HG03108 (cell line): Measurements from ENCODE around the gene PADI2.
"Not testable (repeated sequence)": the region's sequence is repeated elsewhere in the genome, so short reads cannot be mapped to it uniquely, and the experiment has no call there.

Source experiments
- ATAC-seq: cut with Tn5 transposase; IDR thresholded peaks from one replicate; pipeline ENCODE4 v1.9.1; 2021; ENCODE audit warnings: moderate library complexity; ENCODE audit not compliant: unreplicated experiment

Gene PADI2

DNA sequence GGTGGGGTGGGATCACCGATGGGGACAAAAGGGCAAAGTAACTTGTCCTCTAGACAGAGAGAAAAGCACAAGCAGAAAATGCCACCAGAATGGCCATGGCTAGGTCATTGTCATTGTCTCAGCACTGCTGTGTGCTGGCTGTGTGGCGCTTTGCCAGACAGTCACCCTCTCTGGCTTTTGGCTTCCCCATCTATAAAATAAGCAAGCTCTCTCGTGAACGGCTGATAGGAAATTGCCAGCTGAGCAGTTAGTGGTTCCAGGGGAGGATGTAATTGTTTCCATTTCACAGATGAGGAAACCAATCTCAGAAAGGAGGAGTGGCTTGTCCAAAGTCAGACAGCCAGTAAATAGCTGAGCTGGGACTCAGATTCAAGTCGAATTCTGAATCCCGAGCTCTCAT lies 32.5 kb downstream of the PADI2 start:
- ATAC-seq = no peak

DNA sequence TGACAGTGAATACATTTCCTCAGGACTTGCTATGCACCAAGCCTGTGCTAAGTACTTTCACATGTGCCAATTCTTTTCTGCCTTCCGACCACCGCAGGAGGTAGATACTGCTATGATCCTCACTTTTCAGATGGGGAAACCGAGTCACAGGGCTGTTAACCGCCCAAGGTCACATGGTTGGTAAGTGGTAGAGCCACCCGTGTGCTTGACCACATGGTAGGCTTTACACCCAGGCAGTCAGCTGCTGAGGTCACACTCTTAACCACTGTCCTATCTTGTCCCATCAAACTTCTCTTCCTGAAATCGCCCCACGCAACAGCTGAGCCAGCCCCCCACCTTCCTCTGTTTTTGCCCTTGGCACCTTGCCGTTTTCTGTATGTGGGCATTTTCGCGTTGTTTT lies 34.5 kb downstream of the PADI2 start:
- ATAC-seq = no peak

DNA sequence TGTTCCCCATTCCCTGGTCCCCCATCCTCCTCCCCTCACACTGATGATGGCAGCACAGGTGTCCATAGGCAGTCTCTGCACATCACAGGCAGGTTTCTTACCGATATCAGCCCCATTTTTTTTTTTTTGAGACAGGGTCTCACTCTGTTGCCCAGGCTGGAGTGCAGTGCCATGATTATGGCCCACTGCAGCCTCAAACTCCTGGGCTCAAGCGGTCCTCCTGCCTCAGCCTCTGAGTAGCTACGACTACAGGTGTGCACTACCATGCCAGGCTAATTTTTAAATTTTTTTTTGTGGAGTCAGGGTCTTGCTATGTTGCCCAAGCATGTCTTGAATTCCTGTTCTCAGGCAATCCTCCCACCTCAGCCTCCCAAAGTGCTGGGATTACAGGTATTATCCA lies 36.5 kb downstream of the PADI2 start:
- no peak for ATAC-seq

GRCh38 chr1:17081439-17081838 lies 37.8 kb downstream of the PADI2 start:
- ATAC-seq = no peak

DNA sequence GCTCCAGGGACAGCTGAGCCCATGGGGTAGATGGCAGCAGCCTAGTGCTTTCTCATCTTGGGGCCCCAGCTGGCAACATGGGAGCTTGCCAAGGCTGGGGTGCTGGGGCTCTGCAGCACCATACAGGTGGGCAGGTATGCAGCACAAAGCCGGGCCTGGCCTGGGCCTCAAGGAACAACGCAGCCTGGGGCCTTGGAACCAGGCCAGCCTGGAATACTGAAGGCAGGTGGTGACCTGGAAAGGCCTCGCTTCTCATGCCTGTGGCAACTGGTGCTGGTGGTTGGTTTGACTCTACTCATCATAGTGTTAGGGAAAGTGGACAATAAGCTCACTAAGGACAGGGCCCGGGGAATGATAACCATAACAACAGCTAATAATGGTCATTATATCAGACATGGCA lies 38.4 kb downstream of the PADI2 start:
- ATAC-seq = no peak

- ATAC-seq = no peak
These were observed 39.0 kb downstream of the PADI2 start for GRCh38 chr1:17080085-17080759.

DNA sequence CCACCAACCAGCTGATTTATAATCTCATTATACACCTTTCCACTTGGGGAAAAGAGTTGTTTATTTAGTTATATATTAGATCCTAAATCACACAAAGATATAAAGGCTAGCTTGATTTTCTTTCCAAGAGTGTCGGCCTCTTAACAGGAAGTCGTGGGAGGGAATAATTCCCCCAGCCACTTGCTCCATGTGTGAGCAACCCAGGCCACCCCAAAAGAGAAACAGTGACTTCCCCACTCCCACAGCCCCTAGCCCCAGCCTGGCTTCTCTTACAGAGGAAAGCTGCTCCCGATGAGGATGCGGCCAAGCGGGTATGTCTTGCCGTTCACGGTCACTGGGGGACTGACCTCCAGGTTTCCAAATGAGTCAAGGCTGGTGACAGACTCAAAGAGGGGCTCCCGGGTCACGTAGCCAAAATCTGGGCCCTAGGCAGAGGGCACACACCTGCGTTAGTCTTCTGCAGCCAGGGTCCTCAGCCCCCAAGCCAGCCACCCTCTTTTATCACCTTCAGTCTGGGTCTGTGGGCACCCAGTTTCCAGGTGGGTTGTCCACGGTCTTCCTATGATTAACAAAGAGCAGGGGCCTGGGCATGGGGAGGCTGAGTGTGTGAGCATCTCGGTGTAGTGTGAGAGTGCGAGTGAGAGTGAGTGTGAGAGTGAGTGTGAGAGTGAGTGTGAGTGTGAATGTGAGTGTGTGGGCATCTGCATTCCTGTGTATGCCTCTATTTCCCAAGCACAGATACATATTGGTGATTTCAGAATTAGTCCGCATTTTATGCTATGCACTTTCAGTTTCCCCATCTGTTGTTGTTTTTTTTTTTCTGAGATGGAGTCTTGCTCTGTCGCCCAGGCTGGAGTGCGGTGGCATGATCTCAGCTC lies 40.0 kb downstream of the PADI2 start:
- ATAC-seq = no peak

GRCh38 chr1:17075470-17076255 lies 43.6 kb downstream of the PADI2 start:
- no peak for ATAC-seq

- no peak for ATAC-seq
These were observed 47.5 kb downstream of the PADI2 start for GRCh38 chr1:17071794-17072193.

- no peak for ATAC-seq
These were observed 49.1 kb downstream of the PADI2 start for GRCh38 chr1:17070163-17070525.

DNA sequence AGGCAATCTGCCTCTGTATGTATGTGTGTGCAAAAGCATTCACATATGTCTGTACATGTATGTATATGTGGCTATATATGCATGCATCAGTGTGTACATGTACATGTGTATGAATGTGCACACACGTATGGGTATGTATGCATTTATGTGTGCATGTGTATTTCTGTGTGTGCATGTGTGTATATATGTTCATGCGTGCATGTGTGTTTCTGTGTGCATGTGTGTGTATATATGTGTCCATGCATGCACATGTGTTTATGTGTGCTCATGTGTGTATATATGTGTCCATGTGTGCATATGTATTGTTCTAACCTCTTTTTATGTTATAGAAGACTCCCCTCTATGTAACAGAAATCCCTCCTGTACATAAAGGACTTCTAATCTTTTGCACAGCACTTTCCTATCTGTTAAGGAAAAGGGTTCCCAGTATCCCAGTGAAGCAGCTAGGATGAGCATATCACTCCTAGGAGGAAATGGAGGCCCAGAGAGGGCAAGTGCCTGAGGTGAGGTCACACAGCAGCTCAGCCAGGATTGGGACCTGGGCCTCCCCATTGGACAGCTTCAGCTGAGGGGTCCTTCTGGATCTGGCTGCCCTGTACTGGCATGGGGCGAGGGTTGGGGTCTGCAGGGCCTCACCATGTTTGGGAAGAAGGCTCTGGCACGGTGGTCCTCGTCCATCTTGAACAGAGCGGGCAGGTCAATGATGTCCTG lies 49.6 kb downstream of the PADI2 start:
- no peak for ATAC-seq

DNA sequence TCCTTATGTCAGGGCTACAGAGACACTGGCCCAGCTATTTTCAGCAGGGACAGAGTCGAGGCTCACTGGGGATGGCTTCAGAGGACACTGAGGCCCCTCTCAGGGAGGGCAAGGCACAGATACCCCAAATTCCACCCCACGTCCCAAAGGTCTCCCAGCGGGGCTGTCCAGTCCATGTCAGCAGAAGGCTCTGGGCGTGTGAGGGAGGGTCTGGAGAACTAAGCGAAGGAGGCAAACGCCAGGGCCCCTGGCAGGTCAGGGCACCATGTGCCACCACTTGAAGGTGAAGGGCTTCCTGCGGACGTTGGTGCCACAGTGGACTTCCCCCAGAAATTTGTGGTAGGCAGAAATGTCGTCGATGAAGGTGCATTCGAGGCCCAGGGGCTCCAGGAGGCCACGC lies 50.5 kb downstream of the PADI2 start:
- ATAC-seq = no peak

GRCh38 chr1:17067465-17068240 lies 51.6 kb downstream of the PADI2 start:
- no peak for ATAC-seq

DNA sequence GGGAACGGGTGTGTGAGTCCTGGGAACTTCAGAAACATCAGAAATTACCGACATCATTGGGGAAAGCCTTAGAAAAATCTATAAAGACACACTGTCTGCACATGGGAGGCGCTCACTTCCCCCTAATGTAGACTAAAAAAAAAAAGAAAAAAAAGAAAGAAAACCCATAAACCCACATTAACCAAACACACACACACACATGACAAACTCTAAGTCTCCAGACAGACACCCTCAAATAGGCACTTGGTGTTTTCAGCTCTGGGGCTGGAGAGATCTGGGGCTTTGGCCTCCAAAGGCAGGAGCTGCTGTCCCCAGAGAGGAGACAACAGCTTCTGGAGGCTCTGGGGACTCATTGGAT lies 52.2 kb downstream of the PADI2 start:
- ATAC-seq = no peak

- ATAC-seq = no peak
These were observed 52.7 kb downstream of the PADI2 start for GRCh38 chr1:17066361-17067068.

DNA sequence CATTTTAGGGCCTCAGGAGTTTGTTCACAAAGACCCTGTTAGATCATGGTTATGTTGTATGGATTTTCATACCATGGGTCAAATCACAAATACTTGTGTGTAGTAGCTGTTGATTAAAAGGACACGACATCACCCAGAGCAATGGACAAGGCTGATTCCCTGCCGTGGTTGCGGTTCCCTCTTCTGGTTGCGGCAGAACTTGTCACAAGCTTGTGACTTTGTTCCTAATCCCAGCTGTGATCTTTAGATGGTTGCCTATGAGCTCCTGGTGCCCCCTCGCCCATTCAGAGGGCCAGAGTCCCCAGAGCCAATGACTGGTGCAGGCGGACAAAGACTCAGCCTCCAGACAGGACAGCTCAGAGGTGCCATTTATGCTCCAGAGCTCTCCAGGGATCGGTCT lies 53.6 kb downstream of the PADI2 start:
- ATAC-seq = no peak

DNA sequence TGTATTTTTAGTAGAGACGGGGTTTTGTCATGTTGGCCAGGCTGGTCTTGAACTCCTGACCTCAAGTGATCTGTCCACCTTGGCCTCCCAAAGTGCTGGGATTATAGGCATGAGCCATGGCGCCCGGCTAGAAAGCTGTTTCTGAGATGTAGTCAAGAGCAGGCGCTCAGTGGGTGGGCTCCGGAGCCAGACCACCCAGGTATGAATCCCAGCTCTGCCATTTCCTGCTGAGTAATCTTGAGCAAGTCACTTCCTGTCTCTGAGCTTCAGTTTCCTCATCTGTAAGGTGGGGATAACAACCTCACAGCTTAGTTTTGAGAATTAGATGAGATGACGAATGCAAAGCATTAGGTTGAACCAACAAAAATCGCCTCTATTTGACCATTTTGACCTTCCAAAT lies 56.5 kb downstream of the PADI2 start:
- not testable (repeated sequence) for ATAC-seq

DNA sequence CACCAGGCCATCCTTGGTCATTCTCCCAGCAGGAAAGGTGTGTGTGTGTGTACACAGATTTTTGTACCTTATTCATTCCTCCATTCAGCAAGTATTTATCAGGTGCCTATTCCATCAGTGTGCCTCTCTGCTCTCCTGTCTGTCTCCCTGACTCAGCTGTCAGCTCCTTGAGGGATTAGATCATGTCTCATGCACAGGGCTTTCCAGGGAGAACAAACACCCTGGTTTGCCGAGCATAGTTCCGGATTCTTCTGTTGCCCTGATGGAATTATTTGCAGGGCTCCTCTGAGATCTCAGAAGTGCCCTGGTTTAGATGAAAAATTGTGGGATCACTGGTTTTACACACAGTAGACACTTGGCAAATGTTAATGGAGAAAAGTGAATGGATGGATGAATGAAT lies 57.4 kb downstream of the PADI2 start:
- ATAC-seq = no peak

GRCh38 chr1:17061486-17061885 lies 57.8 kb downstream of the PADI2 start:
- no peak for ATAC-seq

- no peak for ATAC-seq
These were observed 58.9 kb downstream of the PADI2 start for GRCh38 chr1:17060306-17060749.
